ENCODE measurements around the gene CDC42SE2.

Gene CDC42SE2

GRCh38 chr5:131286400-131286715, 22.5 kb downstream of the CDC42SE2 start:
- H3K36me3 ChIP-seq (ENCODE audit: low read length), result peaks cover 5% of the 10 kb centered on the region; the same call in 1 of the 2 replicates
- peaks cover 4% of the 10 kb centered on the region; the same call in 1 of the 2 replicates for H3F3A ChIP-seq (ENCODE audit: insufficient read depth)
- no peak overlapping the region for H3K9ac ChIP-seq (ENCODE audit: low read length)
- H3K79me2 ChIP-seq (ENCODE audit: insufficient read depth, low read length), result peaks cover 98% of the 10 kb centered on the region
- no peak overlapping the region for H3K4me2 ChIP-seq (ENCODE audit: low read depth, low read length, poor library complexity, severe bottlenecking)
- peaks cover 6% of the 10 kb centered on the region; the same call in 1 of the 2 replicates for H4K20me1 ChIP-seq (ENCODE audit: low read depth, low read length)
- H3K9me3 ChIP-seq (ENCODE audit: insufficient read depth, low read length), result no peaks in the 10 kb centered on the region
- no peak overlapping the region for H3K4me3 ChIP-seq (ENCODE audit: insufficient read depth, low read length, poor library complexity, severe bottlenecking)
- no peak overlapping the region for H2AFZ ChIP-seq (ENCODE audit: low read depth, low read length, severe bottlenecking)
- TF ChIP-seq, protein P1, sequence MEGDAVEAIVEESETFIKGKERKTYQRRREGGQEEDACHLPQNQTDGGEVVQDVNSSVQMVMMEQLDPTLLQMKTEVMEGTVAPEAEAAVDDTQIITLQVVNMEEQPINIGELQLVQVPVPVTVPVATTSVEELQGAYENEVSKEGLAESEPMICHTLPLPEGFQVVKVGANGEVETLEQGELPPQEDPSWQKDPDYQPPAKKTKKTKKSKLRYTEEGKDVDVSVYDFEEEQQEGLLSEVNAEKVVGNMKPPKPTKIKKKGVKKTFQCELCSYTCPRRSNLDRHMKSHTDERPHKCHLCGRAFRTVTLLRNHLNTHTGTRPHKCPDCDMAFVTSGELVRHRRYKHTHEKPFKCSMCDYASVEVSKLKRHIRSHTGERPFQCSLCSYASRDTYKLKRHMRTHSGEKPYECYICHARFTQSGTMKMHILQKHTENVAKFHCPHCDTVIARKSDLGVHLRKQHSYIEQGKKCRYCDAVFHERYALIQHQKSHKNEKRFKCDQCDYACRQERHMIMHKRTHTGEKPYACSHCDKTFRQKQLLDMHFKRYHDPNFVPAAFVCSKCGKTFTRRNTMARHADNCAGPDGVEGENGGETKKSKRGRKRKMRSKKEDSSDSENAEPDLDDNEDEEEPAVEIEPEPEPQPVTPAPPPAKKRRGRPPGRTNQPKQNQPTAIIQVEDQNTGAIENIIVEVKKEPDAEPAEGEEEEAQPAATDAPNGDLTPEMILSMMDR (IDR thresholded peaks at IDR 0.05; ENCODE audit: insufficient read depth, low read length, poor library complexity, severe bottlenecking), result no peak
- no peak for TF ChIP-seq EZH2phosphoT487 (conservative IDR thresholded peaks at IDR 0.05; ENCODE audit: low read length)
- H3K27me3 ChIP-seq (ENCODE audit: low read length), result no peaks in the 10 kb centered on the region
- no peak overlapping the region for H3K27ac ChIP-seq (ENCODE audit: low read depth, low read length)
- no peaks in the 10 kb centered on the region for H3K9me2 ChIP-seq (replicated peaks; ENCODE audit: insufficient read depth, low read length)

DNA sequence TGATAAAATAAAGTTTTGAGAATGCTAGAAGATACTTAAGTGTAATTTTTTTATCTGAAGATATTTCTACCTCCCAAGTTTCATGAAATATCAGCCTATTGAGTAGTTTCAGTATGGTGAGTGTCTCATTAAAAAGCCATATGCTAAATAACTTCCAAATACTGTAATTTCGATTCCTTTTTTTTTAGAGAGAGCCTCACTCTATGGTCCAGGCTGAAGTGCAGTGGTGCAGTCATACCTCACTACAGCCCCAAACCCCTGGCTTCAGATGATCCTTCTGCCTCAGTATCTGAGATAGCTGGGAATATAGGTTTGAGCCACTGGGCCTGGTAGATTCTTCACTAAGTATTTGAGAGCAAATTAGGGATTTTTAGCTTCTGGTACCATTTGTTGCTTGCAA, 24.5 kb downstream of the CDC42SE2 start:
- H4K20me1 ChIP-seq (ENCODE audit: low read depth, low read length), result peaks cover 10% of the 10 kb centered on the region
- H3K4me3 ChIP-seq (ENCODE audit: insufficient read depth, low read length, poor library complexity, severe bottlenecking), result no peak overlapping the region
- no peak overlapping the region for H3K27ac ChIP-seq (ENCODE audit: low read depth, low read length)
- TF ChIP-seq, protein P1 (IDR thresholded peaks at IDR 0.05; ENCODE audit: insufficient read depth, low read length, poor library complexity, severe bottlenecking), result no peak
- no peak for TF ChIP-seq EZH2phosphoT487 (conservative IDR thresholded peaks at IDR 0.05; ENCODE audit: low read length)
- no peaks in the 10 kb centered on the region for H3K9me3 ChIP-seq (ENCODE audit: insufficient read depth, low read length)
- peaks cover 99% of the 10 kb centered on the region for H3K79me2 ChIP-seq (ENCODE audit: insufficient read depth, low read length)
- H2AFZ ChIP-seq (ENCODE audit: low read depth, low read length, severe bottlenecking), result no peak overlapping the region
- H3K36me3 ChIP-seq (ENCODE audit: low read length), result peaks cover 6% of the 10 kb centered on the region; the same call in 1 of the 2 replicates
- H3K9ac ChIP-seq (ENCODE audit: low read length), result no peak overlapping the region
- H3K4me2 ChIP-seq (ENCODE audit: low read depth, low read length, poor library complexity, severe bottlenecking), result peak overlapping the region; percentile 7
- no peaks in the 10 kb centered on the region for H3K9me2 ChIP-seq (replicated peaks; ENCODE audit: insufficient read depth, low read length)
- peaks cover 4% of the 10 kb centered on the region; the same call in 1 of the 2 replicates for H3F3A ChIP-seq (ENCODE audit: insufficient read depth)
- no peaks in the 10 kb centered on the region for H3K27me3 ChIP-seq (ENCODE audit: low read length)

- no peak overlapping the region for H3K9ac ChIP-seq (ENCODE audit: low read length)
- no peaks in the 10 kb centered on the region for H3K9me2 ChIP-seq (replicated peaks; ENCODE audit: insufficient read depth, low read length)
- H3F3A ChIP-seq (ENCODE audit: insufficient read depth), result peaks cover 4% of the 10 kb centered on the region; the same call in 1 of the 2 replicates
- no peaks in the 10 kb centered on the region for H3K9me3 ChIP-seq (ENCODE audit: insufficient read depth, low read length)
- H2AFZ ChIP-seq (ENCODE audit: low read depth, low read length, severe bottlenecking), result no peak overlapping the region
- no peak overlapping the region for H3K27ac ChIP-seq (ENCODE audit: low read depth, low read length)
- no peaks in the 10 kb centered on the region for H3K27me3 ChIP-seq (ENCODE audit: low read length)
- peaks cover 98% of the 10 kb centered on the region for H3K79me2 ChIP-seq (ENCODE audit: insufficient read depth, low read length)
- peaks cover 6% of the 10 kb centered on the region; the same call in 1 of the 2 replicates for H3K36me3 ChIP-seq (ENCODE audit: low read length)
- no peak for TF ChIP-seq EZH2phosphoT487 (conservative IDR thresholded peaks at IDR 0.05; ENCODE audit: low read length)
- TF ChIP-seq, protein P1 (IDR thresholded peaks at IDR 0.05; ENCODE audit: insufficient read depth, low read length, poor library complexity, severe bottlenecking), result no peak
- H3K4me2 ChIP-seq (ENCODE audit: low read depth, low read length, poor library complexity, severe bottlenecking), result no peak overlapping the region
- peaks cover 17% of the 10 kb centered on the region for H4K20me1 ChIP-seq (ENCODE audit: low read depth, low read length)
- no peak overlapping the region for H3K4me3 ChIP-seq (ENCODE audit: insufficient read depth, low read length, poor library complexity, severe bottlenecking)
Observed at GRCh38 chr5:131289738-131290137, 25.9 kb downstream of the CDC42SE2 start.
